ENCODE measurements around the gene OR11A1. TPM values are rescaled to one million over a fixed set of nuclear protein-coding genes. Genes with fewer than 3 reads are reported as not detected.

The OR11A1 gene
- polyA plus RNA-seq, 2 of the 4 experiments (the other 2 are of a cell fraction), result not detected

- TF ChIP-seq EP300 (IDR thresholded peaks at IDR 0.05), result no peak
- TF ChIP-seq HEYL (CRISPR knock-in tag; IDR thresholded peaks at IDR 0.05), result no peak
- no peak for TF ChIP-seq ZSCAN20 (CRISPR knock-in tag; IDR thresholded peaks at IDR 0.05)
- TF ChIP-seq HOXB13 (CRISPR knock-in tag; IDR thresholded peaks at IDR 0.05; ENCODE audit: low read depth), result no peak
- TF ChIP-seq HDAC2 (IDR thresholded peaks at IDR 0.05), result no peak
- no peak for TF ChIP-seq KDM1A (IDR thresholded peaks at IDR 0.05; ENCODE audit: low read depth)
These were observed 32.7 kb downstream of the OR11A1 start (continued) for GRCh38 chr6:29424168-29424567.

GRCh38 chr6:29419516-29419915 is 37.4 kb downstream of the OR11A1 start:
- DNase-seq (ENCODE audit: low read depth in 1 of 2, low spot score in 1 of 2), result no peak
- Histone ChIP-seq H3K27ac (no peak overlapping the region), H3K4me1 (no peaks in the 10 kb centered on the region), H3K4me2 (no peak overlapping the region), H3K9me3 (no peaks in the 10 kb centered on the region), H3K4me3 (no peak overlapping the region)
- no peak for ATAC-seq
- CTCF ChIA-PET, result no interaction called here
- 4% methylated on average over 3 of the region's 3 CpGs for WGBS (ENCODE audit: missing lambda C conversion rate)
- no peak for TF ChIP-seq SMC3 (IDR thresholded peaks at IDR 0.05)
- no peak for TF ChIP-seq RFX5 (IDR thresholded peaks at IDR 0.05)
- TF ChIP-seq MYC (IDR thresholded peaks at IDR 0.05; ENCODE audit: borderline replicate concordance, low read length), result no peak
- TF ChIP-seq ZC3H11A (IDR thresholded peaks at IDR 0.05), result no peak
- TF ChIP-seq RCOR1 (IDR thresholded peaks at IDR 0.05; ENCODE audit: low read depth, low read length), result no peak
- TF ChIP-seq HDAC2 (IDR thresholded peaks at IDR 0.05), result no peak
- no peak for TF ChIP-seq CHD2 (IDR thresholded peaks at IDR 0.05; ENCODE audit: low read length, partially characterized antibody)
- no peak for TF ChIP-seq JUNB (IDR thresholded peaks at IDR 0.05)
- TF ChIP-seq FOXS1 (CRISPR knock-in tag; IDR thresholded peaks at IDR 0.05), result no peak
- POLR2A ChIA-PET, result no interaction called here
- FAIRE-seq, result no peak

- Histone ChIP-seq H3K4me1 (no peaks in the 10 kb centered on the region), H3K27ac (no peak within 1 kb of the TSS), H3K4me2 (no peak within 1 kb of the TSS), H3K4me3 (no peak within 1 kb of the TSS), H3K9me3 (no peaks in the 10 kb centered on the region)
- ChIA-PET POLR2A (no interaction called here), CTCF (interaction anchor here (1.1 kb wide), 1 partner anchor 175 kb away, joined by 3 read pairs; no protein-coding TSS in a partner anchor)
- ATAC-seq, result no peak
- FAIRE-seq, result no peak
- TF ChIP-seq GATA3 (IDR thresholded peaks at IDR 0.05; ENCODE audit: borderline replicate concordance) (no peak), CEBPB (IDR thresholded peaks at IDR 0.05) (no peak), EHMT2 (IDR thresholded peaks at IDR 0.05; ENCODE audit: low read depth) (no peak), BHLHE40 (IDR thresholded peaks at IDR 0.05; ENCODE audit: low read depth, low read length) (no peak), RFX5 (IDR thresholded peaks at IDR 0.05) (no peak), EP300 (IDR thresholded peaks at IDR 0.05) (no peak), ESRRA (IDR thresholded peaks at IDR 0.05; ENCODE audit: borderline replicate concordance, low read length) (no peak), HOXB13 (CRISPR knock-in tag; IDR thresholded peaks at IDR 0.05; ENCODE audit: low read depth) (no peak), KDM5A (IDR thresholded peaks at IDR 0.05) (no peak), PHF8 (IDR thresholded peaks at IDR 0.05; ENCODE audit: borderline replicate concordance, low read depth) (no peak)
- no peak for DNase-seq (ENCODE audit: low read depth in 1 of 2, low spot score in 1 of 2)
These were observed 42.3 kb downstream of the OR11A1 start, which contains the start of gene OR12D1 for GRCh38 chr6:29414588-29414987. Gene OR12D1 (plus strand): TSS chr6:29414928.

GRCh38 chr6:29403801-29404200 is 53.1 kb downstream of the OR11A1 start:
- no peak for FAIRE-seq
- Histone ChIP-seq H3K4me3 (no peak overlapping the region), H3K27ac (no peak overlapping the region), H3K4me2 (no peak overlapping the region), H3K4me1 (no peaks in the 10 kb centered on the region), H3K9me3 (no peaks in the 10 kb centered on the region)
- ATAC-seq, result no peak
- TF ChIP-seq MAFK (IDR thresholded peaks at IDR 0.05; ENCODE audit: partially characterized antibody), result peak; percentile 25
- TF ChIP-seq NFE2L2 (conservative IDR thresholded peaks at IDR 0.05; ENCODE audit: low read length), result no peak
- TF ChIP-seq E2F6 (IDR thresholded peaks at IDR 0.05; ENCODE audit: borderline replicate concordance, low read depth), result no peak
- no peak for TF ChIP-seq TFCP2L1 (CRISPR knock-in tag; IDR thresholded peaks at IDR 0.05)
- no peak for DNase-seq (ENCODE audit: low read depth in 1 of 2, low spot score in 1 of 2)
- ChIA-PET CTCF (no interaction called here), POLR2A (no interaction called here)
- WGBS (ENCODE audit: missing lambda C conversion rate), result 5% methylated on average over 1 of the region's 1 CpG
